Activated CD4-positive, alpha-beta T cell treated with anti-CD3 and anti-CD28 coated beads, Interleukin-2, amount 50 U/mL, for 24 hours (primary cell): ENCODE measurements around the gene SPHK2.
A peak's percentile ranks its signal among the peaks of the same experiment; 100 is the strongest.

Experiments used
- DNase-seq, 2 donors: peaks; one replicate each; pipeline ENCODE4 v3.0.0-alpha.2; 2020; ENCODE audit warnings: low read depth in 1 of 2, low spot score in 1 of 2

The SPHK2 gene

GRCh38 chr19:48635966-48636858 lies 16.9 kb downstream of the SPHK2 start:
- DNase-seq = no peak

- no peak for DNase-seq
Measured at GRCh38 chr19:48636859-48637448, 17.6 kb downstream of the SPHK2 start, which contains the start of gene DBP. DBP (minus strand) TSS chr19:48637379; CDS start chr19:48636994, 385 bp downstream.

DNA sequence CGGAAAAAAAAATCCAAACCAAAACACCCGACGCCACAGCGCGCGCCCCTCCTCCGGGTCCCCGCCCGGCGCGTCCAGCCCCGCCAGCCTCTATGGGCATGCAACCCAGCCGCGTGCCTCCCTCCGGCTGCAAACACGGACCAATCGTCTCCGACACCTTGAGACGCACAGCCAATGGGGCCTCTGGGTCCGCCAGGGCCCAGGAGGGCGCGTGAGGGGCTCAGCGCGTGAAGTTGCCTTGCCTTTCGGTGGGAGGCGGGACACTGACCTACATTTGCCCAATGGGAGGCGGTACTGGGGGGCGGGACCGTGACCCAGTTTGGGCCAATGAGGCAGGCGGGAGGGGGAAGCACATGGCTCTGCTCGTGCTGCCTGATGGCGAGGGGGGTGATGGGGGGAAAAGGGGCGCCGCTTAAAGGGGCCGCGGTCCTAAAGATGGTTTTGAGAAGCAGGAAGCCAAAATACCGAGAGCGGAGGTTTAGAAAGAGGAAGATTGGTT lies 18.2 kb downstream of the SPHK2 start:
- peak; percentile 94 to 99 for DNase-seq

DNA sequence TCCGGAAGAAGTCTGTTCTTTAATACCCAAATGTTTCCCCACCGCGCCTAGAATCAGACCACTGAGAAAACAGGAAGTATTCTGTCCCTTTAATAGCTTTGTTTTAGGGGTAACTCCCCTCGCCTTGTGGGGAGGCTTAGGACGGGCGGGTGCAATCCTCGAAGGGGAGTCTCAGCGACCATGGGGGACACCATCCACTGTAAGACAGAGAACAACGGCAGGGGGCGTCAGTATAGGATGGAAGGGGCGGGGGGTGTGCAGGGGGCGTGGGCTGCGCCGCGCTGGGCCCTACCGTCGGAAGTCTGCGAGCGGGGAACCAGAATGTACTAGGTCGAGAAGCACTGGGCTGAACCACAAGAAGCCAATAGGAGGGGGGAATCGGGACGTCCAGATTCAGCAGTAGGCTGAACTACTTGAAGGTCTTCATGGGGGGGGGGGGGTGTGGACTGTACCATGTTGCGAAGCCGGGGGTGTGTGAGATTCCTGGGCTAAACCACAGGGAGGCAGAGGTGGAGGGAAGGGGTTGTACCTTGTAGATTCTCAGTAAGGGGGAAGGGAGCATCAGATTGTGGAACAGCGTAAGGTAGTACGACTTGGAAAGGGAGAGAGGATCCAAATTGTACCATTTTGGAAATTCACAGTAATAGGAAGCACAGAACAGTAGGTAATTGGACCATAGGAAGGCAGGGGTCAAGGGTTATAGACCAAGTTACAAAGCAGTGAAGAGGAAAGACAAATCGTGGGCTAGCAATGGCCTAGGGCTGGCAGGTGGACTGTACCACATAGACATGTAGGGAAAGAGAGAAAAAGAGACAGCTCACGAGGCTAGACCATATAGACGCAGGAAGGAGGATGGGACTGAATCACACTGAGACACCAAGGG lies 18.9 kb downstream of the SPHK2 start:
- DNase-seq = peak in 1 of 2 donors; percentile 78

- no peak for DNase-seq
Measured at GRCh38 chr19:48638831-48639381, 19.6 kb downstream of the SPHK2 start.

DNA sequence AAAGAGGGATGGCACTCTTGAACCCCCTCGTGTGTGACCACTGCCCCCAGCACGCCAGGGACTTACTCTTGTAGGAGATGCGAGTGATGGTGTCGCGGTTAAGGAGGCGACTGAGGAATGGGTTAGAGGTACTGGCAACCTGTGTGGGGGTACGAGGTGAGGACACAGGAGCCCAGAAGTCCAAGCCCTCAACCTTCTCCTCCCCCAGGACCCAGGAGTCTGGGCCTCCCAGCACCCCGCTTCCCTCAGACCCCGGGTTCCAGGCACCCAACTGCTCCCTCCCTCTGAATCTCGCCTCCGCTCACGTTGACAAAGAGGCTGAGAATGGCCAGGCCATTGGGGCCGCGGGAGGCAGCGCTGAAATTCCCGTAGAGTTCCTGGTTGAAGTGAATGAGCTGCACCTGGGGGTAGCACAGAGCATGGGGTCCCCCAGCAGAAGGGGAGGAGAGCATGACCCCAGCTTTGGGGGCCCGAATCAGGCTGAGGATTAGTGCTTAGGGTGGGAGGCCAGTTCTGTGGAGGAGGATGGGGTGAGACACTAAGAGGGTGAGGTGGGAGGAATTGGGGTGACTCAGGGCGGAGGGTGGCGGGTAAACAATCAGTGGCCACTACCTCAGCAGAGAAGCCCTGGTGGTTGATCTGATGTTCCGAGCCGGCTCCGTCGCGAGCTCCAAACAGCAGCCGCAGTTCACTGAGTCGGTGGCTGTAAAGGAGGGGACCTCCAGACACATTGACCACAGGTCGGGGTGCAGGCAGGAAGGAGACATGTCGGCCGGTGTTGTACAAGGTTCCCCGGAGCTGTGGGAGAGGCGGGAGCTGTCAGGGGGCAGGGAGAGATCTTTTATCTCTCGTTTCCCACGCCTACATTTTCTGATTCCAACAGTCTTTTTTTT lies 20.4 kb downstream of the SPHK2 start:
- no peak for DNase-seq

DNA sequence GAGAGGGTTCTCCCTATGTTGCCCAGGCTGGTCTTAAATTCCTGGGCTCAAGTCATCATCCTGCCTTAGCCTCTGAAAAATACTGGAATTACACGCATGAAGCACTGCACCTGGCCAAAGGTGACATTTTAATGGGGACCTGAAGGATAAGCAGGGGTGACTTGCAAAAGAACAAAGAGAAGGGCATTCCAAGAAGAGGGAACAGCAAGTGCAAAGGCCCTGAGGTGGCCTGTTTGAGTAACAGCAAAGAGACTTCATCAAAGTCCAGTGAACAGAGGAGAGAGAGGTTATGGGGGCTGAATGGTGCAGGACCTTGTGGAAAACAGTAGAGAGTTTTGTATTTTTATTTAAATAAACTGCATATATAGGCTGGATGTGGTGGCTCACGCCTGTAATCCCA lies 22.5 kb downstream of the SPHK2 start:
- no peak for DNase-seq

- no peak for DNase-seq
Measured at GRCh38 chr19:48642862-48643261, 23.6 kb downstream of the SPHK2 start.

DNA sequence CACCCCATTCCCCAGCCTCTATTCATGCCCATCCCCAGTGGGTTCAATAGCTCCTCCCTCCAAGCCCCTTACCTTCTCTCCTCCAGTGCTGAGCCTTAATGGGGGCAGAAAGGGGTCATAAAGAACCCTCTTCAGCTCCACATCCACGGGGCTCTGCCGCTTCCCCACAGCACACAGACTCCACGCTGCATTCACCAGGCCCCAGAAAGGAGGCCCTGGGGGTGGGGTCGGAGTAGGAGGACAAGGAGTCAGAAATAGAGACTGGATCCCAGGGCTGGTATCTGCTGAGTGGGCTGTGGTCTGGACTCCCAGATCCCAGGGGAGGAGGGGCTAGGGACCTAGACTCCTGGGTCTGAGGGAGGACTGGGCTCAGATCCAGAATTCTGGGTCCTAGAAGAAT lies 25.0 kb downstream of the SPHK2 start:
- DNase-seq = no peak

DNA sequence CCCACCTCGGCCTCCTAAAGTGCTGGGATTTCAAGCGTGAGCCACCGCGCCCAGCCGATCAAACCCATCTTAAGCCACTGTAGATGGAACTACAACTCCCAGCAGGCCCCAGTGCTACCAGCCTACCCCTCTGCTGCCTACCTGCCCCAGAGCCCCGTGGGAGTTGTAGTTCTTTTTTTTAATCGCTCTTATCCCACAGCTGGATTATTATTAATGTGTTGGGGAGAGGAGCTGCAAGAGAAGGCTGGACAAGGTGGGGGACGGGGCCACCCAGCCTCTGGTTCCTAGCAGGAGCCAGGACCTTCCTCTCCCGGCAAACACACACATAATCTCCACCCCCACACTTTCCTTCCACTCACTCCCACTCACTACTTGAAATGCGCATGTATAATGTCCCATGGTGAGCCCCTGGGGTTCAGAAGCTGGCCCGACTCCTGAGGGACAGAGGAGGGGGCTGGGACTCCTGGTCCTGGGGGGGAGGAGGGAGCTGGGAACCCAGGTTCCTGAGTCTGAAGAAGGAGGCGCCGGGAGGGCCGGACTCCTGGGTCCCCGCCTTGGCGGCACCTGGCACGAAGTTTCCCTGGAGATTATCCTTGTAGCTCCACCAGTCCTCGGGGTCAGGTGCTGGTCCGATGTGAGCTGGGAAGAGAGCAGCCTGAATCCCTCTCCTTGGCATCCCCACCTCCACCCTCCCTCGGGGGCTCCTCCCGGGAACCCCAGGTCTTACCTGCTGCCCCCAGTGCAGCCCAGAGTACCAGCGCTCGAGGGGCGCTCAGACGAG lies 25.7 kb downstream of the SPHK2 start:
- DNase-seq = peak; percentile 56 to 74

DNA sequence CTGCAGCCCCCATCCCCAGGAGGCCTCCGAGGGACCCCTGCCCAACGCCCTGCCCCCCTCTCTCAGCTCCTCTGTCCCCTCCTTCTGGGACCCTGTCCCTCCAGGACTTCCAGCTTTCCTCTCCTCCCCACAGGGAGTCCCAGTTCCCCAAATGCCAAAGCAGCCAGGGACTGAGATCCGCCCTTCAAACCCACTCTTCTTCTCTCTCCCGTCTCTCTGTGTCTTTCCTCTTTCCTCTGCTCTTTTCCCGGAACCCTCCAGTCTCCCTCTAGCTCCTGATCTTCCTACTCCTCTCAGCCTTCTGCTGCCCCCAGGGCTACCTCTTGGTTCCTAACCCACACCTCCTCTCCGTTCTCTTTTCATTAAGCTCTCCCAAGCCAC lies 26.3 kb downstream of the SPHK2 start:
- no peak for DNase-seq

- DNase-seq = peak; percentile 84 to 85
Measured at GRCh38 chr19:48646001-48646721, 26.9 kb downstream of the SPHK2 start, which contains the start of gene CA11. CA11 (minus strand) TSS chr19:48646187; CDS start chr19:48645632, 555 bp downstream.

GRCh38 chr19:48646722-48647216 lies 27.5 kb downstream of the SPHK2 start:
- DNase-seq = no peak

- DNase-seq = no peak
Measured at GRCh38 chr19:48648134-48648533, 28.8 kb downstream of the SPHK2 start.

DNA sequence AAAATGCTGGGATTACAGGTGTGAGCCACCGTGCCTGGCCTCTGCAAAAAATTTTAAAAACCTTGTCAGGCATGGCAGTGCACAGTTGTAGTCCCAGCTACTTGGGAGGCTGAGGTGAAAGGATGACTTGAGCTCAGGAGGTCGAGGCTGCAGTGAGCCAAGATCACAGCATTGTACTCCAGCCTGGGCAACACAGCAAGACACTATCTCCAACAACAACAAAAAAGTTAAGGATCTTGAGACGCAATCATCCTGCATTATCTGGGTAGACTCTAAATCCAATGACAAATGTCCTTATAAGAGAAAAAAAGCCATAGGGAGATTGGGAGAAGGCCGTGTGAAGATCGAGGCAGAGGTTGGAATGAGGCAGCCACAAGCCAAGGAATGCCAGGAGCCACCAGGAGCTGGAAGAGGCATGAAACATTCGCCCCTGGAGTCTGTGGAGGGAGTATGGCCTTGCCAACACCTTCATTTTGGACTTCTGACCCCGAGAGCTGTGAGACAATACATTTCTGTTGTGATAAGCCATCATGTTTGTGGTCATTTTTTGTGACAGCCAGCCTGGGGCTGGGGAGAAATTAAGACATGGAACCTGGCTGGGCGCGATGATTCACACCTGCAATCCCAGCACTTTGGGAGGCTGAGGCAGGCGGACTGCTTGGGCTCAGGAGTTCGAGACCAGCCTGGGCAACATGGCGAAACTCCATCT lies 31.8 kb downstream of the SPHK2 start:
- no peak for DNase-seq

DNA sequence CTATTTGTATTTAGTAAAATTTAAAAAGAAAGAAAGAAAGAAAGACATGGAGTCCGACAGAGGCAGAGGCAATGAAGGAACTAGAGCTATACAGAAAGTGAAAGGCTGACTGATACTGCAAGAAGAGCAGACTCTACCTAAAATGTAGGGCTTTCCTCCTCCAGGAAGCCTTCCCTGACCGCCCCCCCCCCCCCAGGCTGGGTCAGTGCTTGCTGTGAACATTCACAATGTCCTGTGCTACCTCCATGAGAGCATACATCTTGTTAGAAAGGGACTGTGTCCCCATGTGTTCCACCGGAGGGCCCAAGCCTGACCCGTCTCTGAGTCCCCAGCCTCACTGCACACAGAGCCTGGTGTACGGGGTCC lies 32.4 kb downstream of the SPHK2 start:
- no peak for DNase-seq

DNA sequence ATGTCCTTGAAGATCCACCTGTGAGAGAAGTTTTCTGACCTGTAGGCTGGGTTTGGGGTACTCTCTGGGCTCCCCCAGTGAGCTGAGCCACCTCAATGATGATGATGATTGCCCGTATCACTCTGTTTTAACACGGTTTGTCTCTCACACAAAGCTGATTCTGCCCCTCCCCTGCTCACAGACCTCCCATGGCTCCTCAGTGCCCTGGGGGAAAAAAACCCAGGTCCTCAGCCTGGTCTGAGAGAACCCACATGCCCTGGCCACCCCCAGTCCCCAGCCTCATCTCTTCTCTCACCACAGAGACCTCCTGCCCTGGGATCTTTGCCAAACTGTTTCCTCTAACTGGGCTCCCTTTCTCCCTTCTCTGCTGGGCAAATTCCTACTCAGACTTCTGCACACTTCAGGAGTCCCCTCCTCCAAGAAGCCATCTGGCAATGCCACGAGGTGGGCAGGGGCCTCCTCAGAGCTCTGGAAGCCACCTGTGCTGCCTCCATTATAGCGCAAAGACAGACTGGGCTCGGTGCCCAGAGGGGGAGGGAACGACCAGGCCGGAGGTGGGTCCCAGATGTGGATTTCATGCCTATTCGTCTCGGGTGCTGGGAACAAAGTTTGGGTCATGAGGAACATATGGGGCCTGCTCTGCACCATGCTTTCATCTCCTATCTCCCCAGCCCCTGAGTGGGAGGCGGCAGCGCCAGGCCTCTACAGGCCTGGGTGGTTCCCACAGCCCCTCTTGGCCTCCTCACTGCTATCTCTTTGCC lies 35.2 kb downstream of the SPHK2 start:
- no peak for DNase-seq
